Measurements from ENCODE around the gene CFAP221.

The CFAP221 gene

GRCh38 chr2:119637371-119637770, 93.1 kb downstream of the CFAP221 start:
- POLR2A ChIA-PET: no interaction called here
- CTCF ChIA-PET: no interaction called here
- no peak for TF ChIP-seq FOXM1 (IDR thresholded peaks at IDR 0.05; ENCODE audit: borderline replicate concordance)
- no peak for TF ChIP-seq ELF4 (IDR thresholded peaks at IDR 0.05)
- no peak for DNase-seq (ENCODE audit: extremely low spot score)

GRCh38 chr2:119638246-119638645, 94.0 kb downstream of the CFAP221 start:
- TF ChIP-seq ARNT (IDR thresholded peaks at IDR 0.05) (no peak), FOXA1 (IDR thresholded peaks at IDR 0.05) (no peak)
- no peak for DNase-seq (ENCODE audit: extremely low spot score)
- ChIA-PET POLR2A (no interaction called here), CTCF (no interaction called here)

GRCh38 chr2:119638685-119639554, 94.7 kb downstream of the CFAP221 start:
- no peak for DNase-seq (ENCODE audit: extremely low spot score)
- ChIA-PET CTCF (no interaction called here), POLR2A (no interaction called here)
- TF ChIP-seq ZNF384 (IDR thresholded peaks at IDR 0.05): no peak

GRCh38 chr2:119641562-119642258, 97.5 kb downstream of the CFAP221 start:
- peak; percentile 84 for DNase-seq (ENCODE audit: extremely low spot score)
- CTCF ChIA-PET: interaction anchor here (0.6 to 1.6 kb wide), 8 partner anchors 11 to 591 kb away, joined by 3 to 6 read pairs (median 4); no protein-coding TSS in a partner anchor
- TF ChIP-seq ARNT (IDR thresholded peaks at IDR 0.05) (no peak), SUZ12 (IDR thresholded peaks at IDR 0.05) (no peak), ELF4 (IDR thresholded peaks at IDR 0.05) (no peak), NFRKB (IDR thresholded peaks at IDR 0.05) (no peak), L3MBTL2 (conservative IDR thresholded peaks at IDR 0.05) (no peak), FOXA1 (IDR thresholded peaks at IDR 0.05) (no peak), TARDBP (IDR thresholded peaks at IDR 0.05) (no peak), BHLHE40 (IDR thresholded peaks at IDR 0.05; ENCODE audit: borderline replicate concordance) (no peak), LEF1 (IDR thresholded peaks at IDR 0.05; ENCODE audit: borderline replicate concordance) (no peak), CTBP1 (IDR thresholded peaks at IDR 0.05; ENCODE audit: borderline replicate concordance) (no peak), PKNOX1 (IDR thresholded peaks at IDR 0.05) (no peak; the same call in 1 of the 2 replicates), FOXK2 (IDR thresholded peaks at IDR 0.05) (no peak), HDGF (IDR thresholded peaks at IDR 0.05; ENCODE audit: borderline replicate concordance) (no peak), SP1 (IDR thresholded peaks at IDR 0.05) (no peak), ZNF384 (IDR thresholded peaks at IDR 0.05) (no peak), FOXM1 (IDR thresholded peaks at IDR 0.05; ENCODE audit: borderline replicate concordance) (no peak)
- POLR2A ChIA-PET: interaction anchor here (1.5 kb wide), 1 partner anchor 37 kb away, joined by 4 read pairs; the partner anchor contains the start of gene TMEM177

- ChIA-PET CTCF (no interaction called here), POLR2A (no interaction called here)
- DNase-seq (ENCODE audit: extremely low spot score): no peak
- TF ChIP-seq HDGF (IDR thresholded peaks at IDR 0.05; ENCODE audit: borderline replicate concordance) (no peak), LEF1 (IDR thresholded peaks at IDR 0.05; ENCODE audit: borderline replicate concordance) (no peak), ARNT (IDR thresholded peaks at IDR 0.05) (no peak), NFRKB (IDR thresholded peaks at IDR 0.05) (no peak), SP1 (IDR thresholded peaks at IDR 0.05) (no peak), L3MBTL2 (conservative IDR thresholded peaks at IDR 0.05) (no peak), SUZ12 (IDR thresholded peaks at IDR 0.05) (no peak), FOXK2 (IDR thresholded peaks at IDR 0.05) (no peak), CTBP1 (IDR thresholded peaks at IDR 0.05; ENCODE audit: borderline replicate concordance) (no peak), PKNOX1 (IDR thresholded peaks at IDR 0.05) (no peak), ELF4 (IDR thresholded peaks at IDR 0.05) (no peak), FOXA1 (IDR thresholded peaks at IDR 0.05) (no peak), ZNF384 (IDR thresholded peaks at IDR 0.05) (no peak), TARDBP (IDR thresholded peaks at IDR 0.05) (no peak), FOXM1 (IDR thresholded peaks at IDR 0.05; ENCODE audit: borderline replicate concordance) (no peak), BHLHE40 (IDR thresholded peaks at IDR 0.05; ENCODE audit: borderline replicate concordance) (no peak)
Observed at GRCh38 chr2:119644186-119644585, 99.9 kb downstream of the CFAP221 start.

GRCh38 chr2:119645173-119645855, 101.1 kb downstream of the CFAP221 start:
- ChIA-PET CTCF (no interaction called here), POLR2A (no interaction called here)
- DNase-seq (ENCODE audit: extremely low spot score): no peak
- TF ChIP-seq L3MBTL2 (conservative IDR thresholded peaks at IDR 0.05): no peak
- TF ChIP-seq FOXA1 (IDR thresholded peaks at IDR 0.05): no peak
- TF ChIP-seq NFRKB (IDR thresholded peaks at IDR 0.05): no peak
- TF ChIP-seq HDGF (IDR thresholded peaks at IDR 0.05; ENCODE audit: borderline replicate concordance): no peak
- TF ChIP-seq SUZ12 (IDR thresholded peaks at IDR 0.05): no peak
- no peak for TF ChIP-seq FOXK2 (IDR thresholded peaks at IDR 0.05)
- no peak for TF ChIP-seq BHLHE40 (IDR thresholded peaks at IDR 0.05; ENCODE audit: borderline replicate concordance)
- TF ChIP-seq CTBP1 (IDR thresholded peaks at IDR 0.05; ENCODE audit: borderline replicate concordance): no peak
- no peak for TF ChIP-seq ELF4 (IDR thresholded peaks at IDR 0.05)
- no peak for TF ChIP-seq SP1 (IDR thresholded peaks at IDR 0.05)
- TF ChIP-seq PKNOX1 (IDR thresholded peaks at IDR 0.05): no peak
- no peak for TF ChIP-seq ARNT (IDR thresholded peaks at IDR 0.05)
- no peak for TF ChIP-seq LEF1 (IDR thresholded peaks at IDR 0.05; ENCODE audit: borderline replicate concordance)
- no peak for TF ChIP-seq TARDBP (IDR thresholded peaks at IDR 0.05)
- TF ChIP-seq FOXM1 (IDR thresholded peaks at IDR 0.05; ENCODE audit: borderline replicate concordance): no peak
- TF ChIP-seq ZNF384 (IDR thresholded peaks at IDR 0.05): no peak

Data from HEK293T (cell line).